NCI-H345 treated with DMSO at 0.1 percent for 48 hours (cell line): Measurements from ENCODE around the gene FBXW10B.
"Not testable (repeated sequence)": the region's sequence is repeated elsewhere in the genome, so short reads cannot be mapped to it uniquely, and the experiment has no call there.

Source experiments
- DNase-seq: peaks from one replicate; lab custom pipeline; 2025; ENCODE audit not compliant: unreplicated experiment; lab: John Stamatoyannopoulos, UW

Gene FBXW10B, protein sequence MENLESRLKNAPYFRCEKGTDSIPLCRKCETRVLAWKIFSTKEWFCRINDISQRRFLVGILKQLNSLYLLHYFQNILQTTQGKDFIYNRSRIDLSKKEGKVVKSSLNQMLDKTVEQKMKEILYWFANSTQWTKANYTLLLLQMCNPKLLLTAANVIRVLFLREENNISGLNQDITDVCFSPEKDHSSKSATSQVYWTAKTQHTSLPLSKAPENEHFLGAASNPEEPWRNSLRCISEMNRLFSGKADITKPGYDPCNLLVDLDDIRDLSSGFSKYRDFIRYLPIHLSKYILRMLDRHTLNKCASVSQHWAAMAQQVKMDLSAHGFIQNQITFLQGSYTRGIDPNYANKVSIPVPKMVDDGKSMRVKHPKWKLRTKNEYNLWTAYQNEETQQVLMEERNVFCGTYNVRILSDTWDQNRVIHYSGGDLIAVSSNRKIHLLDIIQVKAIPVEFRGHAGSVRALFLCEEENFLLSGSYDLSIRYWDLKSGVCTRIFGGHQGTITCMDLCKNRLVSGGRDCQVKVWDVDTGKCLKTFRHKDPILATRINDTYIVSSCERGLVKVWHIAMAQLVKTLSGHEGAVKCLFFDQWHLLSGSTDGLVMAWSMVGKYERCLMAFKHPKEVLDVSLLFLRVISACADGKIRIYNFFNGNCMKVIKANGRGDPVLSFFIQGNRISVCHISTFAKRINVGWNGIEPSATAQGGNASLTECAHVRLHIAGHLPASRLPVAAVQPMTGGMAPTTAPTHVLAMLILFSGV

DNA sequence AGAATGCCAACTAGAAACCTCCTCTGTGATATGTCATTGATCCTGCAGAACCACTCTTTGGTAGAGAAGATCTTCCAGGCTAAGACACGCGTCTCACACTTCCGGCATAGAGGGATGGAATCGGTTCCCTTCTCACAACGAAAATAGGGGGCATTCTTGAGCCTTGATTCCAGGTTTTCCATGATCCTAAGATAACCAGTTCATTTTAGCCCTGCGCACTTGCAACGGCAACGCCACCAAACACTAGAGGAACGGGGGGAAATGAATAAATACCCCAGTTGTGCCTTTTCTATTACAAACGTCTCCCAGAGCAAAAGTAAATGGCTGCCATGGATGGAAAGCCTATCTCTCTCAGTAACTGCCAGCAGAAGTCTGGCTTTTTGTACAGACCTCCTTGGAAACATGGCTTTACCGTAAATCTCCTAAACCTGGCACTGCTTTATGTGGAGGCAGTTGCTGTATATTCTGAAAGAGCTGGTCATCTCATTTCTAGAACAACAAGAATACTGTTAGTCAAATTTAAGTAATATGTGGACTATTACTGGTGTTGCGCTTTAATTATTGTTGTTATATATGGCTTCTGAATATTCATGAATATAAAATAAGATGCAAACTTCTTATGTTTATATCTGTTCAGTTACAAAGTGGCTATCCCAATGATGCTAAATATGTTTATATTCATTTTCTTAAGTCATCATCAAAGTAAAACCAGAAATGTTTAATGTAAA is at the start of gene FBXW10B:
Gene FBXW10B, minus strand, starts transcription at position 374 of the 728 bp plus-strand sequence. Its CDS starts 192 bp downstream, at position 182.
- DNase-seq, result not testable (repeated sequence)

- no peak for DNase-seq
Measured at GRCh38 chr17:15663691-15664090, 44.2 kb upstream of the FBXW10B start.

- no peak for DNase-seq
Measured at GRCh38 chr17:15663176-15663575, 43.7 kb upstream of the FBXW10B start.

GRCh38 chr17:15662681-15663080 is 43.2 kb upstream of the FBXW10B start:
- no peak for DNase-seq

DNA sequence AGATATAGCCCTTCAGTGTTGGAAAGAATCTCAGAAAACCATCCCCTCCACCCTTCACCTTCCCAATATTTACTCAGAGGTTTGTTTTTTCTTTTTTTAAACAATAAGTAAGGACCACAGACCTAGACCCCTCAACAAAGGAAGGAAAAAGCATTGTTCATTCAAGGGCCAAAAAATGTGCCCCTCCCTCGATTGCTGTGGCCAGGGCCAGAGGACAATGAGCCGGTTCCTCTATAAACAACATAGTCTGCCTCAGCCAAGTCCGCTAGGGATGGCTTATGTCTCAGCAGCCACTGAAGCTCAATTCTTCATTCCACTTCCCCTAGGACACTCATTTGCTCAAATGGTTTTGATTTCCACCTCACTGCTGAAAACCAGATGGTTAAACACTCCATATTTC is 40.6 kb upstream of the FBXW10B start:
- no peak for DNase-seq

- DNase-seq, result no peak
Measured at GRCh38 chr17:15659663-15660062, 40.2 kb upstream of the FBXW10B start.

GRCh38 chr17:15659236-15659635 is 39.7 kb upstream of the FBXW10B start:
- DNase-seq, result no peak

- no peak for DNase-seq
Measured at GRCh38 chr17:15658296-15658695, 38.8 kb upstream of the FBXW10B start.

DNA sequence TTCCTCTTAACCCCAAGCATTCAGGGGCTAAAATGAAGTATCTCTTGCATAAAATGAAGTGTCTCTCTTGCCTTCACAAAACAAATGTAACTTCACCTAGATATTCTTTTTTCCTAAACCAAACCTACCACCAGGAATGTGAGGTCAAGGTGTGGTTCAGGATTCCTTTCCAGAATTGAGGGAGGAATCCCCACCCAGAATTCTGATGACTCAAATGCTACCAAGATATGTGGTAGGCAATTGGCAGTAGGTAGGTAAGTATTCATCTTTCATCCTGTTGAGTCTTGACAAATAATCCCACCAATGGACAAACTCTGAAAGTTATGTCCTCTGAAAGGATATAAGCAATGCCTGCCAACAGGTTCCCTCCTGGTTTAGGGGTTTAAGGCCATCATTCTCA is 38.4 kb upstream of the FBXW10B start:
- DNase-seq, result no peak

DNA sequence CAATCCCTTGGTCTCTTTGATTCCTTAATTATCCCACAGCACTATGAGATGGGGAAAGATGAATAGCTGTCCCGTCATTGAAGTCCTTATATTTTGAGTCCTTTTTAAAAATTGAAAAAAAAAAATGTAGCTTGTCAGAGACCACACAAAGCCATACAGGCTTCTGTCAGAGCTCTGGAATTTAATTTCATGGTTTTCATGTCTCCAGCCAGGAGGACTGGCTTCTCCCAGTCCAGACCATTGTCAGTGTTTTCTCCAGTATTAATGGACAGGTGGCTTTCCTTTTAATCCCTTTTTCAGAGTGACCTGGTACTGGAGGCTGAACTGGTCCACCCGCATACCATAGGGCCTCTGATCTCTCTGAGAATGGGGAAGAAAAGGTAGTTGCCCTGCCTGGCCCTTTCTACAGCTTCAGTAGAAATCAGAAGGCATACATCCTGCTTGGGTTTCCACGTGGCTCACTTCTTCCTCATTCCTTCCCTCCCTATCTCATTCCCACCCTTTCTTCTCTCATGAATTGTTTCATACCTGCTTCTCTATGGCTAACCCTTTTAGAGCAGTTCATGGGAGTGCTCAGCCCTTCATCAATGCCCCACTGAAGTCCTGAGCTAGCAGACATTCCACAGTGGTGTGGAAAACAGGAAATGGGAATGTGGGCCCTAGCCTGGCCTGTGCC is 35.5 kb upstream of the FBXW10B start:
- DNase-seq, result no peak

- DNase-seq, result not testable (repeated sequence)
Measured at GRCh38 chr17:15654401-15654800, 34.9 kb upstream of the FBXW10B start.

DNA sequence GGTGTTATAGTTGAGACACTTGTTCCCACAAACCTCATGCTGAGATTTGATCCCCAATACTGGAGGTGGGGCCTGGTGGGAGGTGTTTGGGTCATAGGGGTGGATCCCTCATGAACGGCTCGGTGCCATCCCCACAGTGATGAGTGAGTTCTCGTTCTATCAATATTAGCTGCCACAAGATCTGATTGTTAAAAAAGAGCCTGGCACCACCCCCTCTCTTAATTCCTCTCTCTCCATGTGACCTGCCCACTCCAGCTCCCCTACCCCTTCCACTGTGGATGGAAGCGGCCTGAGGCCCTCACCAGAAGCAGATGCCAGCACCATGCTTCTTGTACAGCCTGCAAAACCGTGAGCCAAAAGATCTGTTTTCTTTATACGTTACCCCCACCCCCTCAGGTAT is 33.5 kb upstream of the FBXW10B start:
- DNase-seq, result no peak

DNA sequence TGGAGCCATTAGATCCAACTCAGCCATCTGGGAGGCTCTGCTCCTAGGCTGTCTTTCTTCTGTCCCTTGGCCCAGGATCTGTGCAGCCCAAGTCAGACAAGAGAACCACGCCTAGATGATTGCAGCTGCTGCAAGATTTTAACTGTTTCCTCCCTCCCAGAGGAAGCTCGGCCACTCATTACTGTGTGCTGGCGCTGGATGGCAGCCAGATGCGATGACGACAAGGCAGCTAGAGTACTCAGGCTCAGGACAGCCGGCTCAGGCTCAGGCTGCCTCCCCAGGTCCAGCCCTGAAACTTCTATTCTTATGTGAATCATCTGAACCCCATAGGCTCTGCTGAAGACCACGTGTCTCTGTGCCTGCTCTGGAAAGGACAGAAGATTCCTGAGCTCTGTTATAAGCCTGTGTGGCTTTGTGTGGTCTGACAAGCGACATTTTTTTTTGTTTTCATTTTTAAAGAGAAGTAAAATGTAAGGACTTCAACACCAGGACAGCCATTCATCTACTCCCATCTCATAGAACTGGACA is 32.1 kb upstream of the FBXW10B start:
- peak; percentile 26 for DNase-seq

GRCh38 chr17:15650741-15651582 is 31.5 kb upstream of the FBXW10B start:
- no peak for DNase-seq

DNA sequence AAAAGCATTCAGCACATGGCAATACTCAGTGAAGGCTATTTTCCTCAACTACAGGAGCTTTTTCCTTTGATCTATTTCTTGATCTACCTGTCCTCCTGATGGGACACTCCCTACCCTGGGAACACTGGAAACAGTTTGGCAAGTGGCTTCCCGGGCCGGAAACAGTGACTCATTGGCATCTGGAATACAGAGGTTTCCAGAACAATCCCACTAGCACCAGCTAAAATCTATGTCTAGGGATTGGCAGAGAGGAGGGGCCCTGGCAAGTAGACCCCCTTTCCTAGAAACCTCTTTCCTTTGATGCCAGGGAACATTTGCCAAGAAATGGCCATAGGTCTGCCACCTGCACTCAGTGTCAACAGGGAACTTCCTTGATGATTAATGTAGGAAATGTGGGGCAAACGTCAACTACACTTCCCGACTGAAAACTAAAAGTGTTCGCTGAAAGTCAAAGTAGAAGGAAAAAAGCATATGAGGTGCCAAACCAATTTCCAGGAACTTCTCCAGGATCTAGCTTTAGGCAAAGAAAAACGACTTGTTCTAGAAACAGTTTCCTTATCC is 30.4 kb upstream of the FBXW10B start:
- no peak for DNase-seq

GRCh38 chr17:15648386-15648785 is 28.9 kb upstream of the FBXW10B start:
- no peak for DNase-seq

- DNase-seq, result not testable (repeated sequence)
Measured at GRCh38 chr17:15645942-15646312, 26.4 kb upstream of the FBXW10B start.

GRCh38 chr17:15645099-15645941 is 25.8 kb upstream of the FBXW10B start:
- peak; percentile 4 for DNase-seq
